Measurements from ENCODE around the gene OR5B21.
A peak's percentile ranks its signal among the peaks of the same experiment; 100 is the strongest.

OR5B21 gene

DNA sequence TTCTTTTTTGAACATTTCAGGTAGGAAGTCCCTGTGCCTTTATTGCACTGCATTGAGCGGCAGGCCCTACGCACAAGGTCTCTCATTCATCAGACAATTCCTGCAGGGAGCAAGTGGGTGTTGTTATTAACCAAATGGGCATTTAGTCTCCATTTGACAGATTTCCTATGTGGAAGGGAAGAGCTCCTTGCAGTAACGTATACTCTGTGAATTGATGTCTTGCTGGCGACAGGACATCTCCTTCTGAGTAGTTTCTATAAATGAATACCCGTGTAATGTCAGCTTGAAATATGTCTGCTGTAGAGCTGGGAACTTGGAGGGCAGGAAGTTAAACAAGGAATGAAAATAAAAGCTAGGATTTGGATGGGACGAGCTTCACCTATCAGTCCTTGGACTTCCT lies 3.7 kb downstream of the OR5B21 start:
- Histone ChIP-seq H3K79me2 (ENCODE audit: low read length) (no peaks in the 10 kb centered on the region), H3K9me2 (replicated peaks; ENCODE audit: insufficient read depth, low read length) (no peaks in the 10 kb centered on the region), H3K4me3 (ENCODE audit: low read length) (no peak overlapping the region), H3K9me3 (replicated peaks; ENCODE audit: insufficient read depth, low read length) (no peaks in the 10 kb centered on the region), H3K4me2 (ENCODE audit: low read depth, low read length) (no peak overlapping the region), H3K27me3 (replicated peaks; ENCODE audit: insufficient read depth, low read length) (no peaks in the 10 kb centered on the region), H3K36me3 (replicated peaks; ENCODE audit: insufficient read depth, low read length) (no peaks in the 10 kb centered on the region; the same call in 1 of the 2 replicates), H2AFZ (ENCODE audit: low read length) (no peak overlapping the region), H3K27ac (ENCODE audit: low read length) (no peak overlapping the region), H3K4me1 (ENCODE audit: low read length) (peaks cover 3% of the 10 kb centered on the region; the same call in 1 of the 2 replicates), H3K9ac (ENCODE audit: low read length) (no peak overlapping the region), H4K20me1 (ENCODE audit: insufficient read depth, low read length) (no peaks in the 10 kb centered on the region), H3F3A (ENCODE audit: insufficient read depth, low read length) (no peaks in the 10 kb centered on the region)
- DNase-seq = no peak
- TF ChIP-seq EZH2phosphoT487 (IDR thresholded peaks at IDR 0.05; ENCODE audit: low read length) (no peak), EZH2 (optimal IDR thresholded peaks at IDR 0.05; ENCODE audit: low read depth, low read length) (no peak)
- TF ChIP-seq, protein P1, sequence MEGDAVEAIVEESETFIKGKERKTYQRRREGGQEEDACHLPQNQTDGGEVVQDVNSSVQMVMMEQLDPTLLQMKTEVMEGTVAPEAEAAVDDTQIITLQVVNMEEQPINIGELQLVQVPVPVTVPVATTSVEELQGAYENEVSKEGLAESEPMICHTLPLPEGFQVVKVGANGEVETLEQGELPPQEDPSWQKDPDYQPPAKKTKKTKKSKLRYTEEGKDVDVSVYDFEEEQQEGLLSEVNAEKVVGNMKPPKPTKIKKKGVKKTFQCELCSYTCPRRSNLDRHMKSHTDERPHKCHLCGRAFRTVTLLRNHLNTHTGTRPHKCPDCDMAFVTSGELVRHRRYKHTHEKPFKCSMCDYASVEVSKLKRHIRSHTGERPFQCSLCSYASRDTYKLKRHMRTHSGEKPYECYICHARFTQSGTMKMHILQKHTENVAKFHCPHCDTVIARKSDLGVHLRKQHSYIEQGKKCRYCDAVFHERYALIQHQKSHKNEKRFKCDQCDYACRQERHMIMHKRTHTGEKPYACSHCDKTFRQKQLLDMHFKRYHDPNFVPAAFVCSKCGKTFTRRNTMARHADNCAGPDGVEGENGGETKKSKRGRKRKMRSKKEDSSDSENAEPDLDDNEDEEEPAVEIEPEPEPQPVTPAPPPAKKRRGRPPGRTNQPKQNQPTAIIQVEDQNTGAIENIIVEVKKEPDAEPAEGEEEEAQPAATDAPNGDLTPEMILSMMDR (IDR thresholded peaks at IDR 0.05; ENCODE audit: low read length) = no peak

DNA sequence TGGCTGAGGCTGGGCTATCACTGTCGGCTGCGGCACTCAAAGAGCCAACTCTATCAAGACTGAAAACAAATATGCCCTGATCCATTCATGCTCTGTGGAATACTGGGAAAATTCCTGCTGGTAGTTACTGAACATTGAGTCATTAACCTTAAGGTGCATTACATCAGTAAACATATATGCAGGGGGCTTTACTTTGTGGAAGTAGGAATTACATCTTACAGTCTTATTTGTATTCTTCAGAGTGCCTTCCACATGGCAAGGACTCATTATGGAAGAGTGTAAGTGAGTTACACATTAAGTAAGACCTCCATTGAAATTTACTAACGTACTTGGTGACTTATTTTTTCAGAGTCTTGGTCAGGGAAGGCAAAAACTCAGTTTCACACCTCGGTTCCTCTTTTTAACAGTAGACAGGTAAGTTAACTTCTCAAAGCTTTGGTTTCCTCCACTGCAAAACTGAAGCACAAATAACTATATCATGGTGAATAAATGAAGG lies 4.5 kb downstream of the OR5B21 start:
- peaks cover 3% of the 10 kb centered on the region; the same call in 1 of the 2 replicates for H3K4me1 ChIP-seq (ENCODE audit: low read length)
- H3K27me3 ChIP-seq (replicated peaks; ENCODE audit: insufficient read depth, low read length) = no peaks in the 10 kb centered on the region
- no peak for TF ChIP-seq EZH2 (optimal IDR thresholded peaks at IDR 0.05; ENCODE audit: low read depth, low read length)
- no peak for TF ChIP-seq EZH2phosphoT487 (IDR thresholded peaks at IDR 0.05; ENCODE audit: low read length)
- TF ChIP-seq, protein P1 (IDR thresholded peaks at IDR 0.05; ENCODE audit: low read length) = no peak

DNA sequence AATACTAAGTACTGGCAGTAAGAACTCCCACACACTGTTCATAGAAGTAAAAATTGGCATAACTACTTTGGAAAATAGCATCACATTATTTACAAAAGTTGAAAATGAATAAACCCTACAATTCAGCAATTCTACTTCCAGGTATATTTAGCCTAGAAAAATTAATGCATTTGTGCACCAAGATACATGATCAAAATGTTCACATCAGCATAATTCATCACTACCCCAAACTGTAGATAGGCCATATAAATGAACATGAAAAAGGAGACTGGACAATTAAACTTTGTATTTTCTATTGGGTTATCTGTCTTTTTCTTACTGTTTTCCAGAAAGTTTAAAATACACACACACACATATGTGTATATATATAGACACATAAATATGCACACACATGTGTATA lies 5.9 kb downstream of the OR5B21 start:
- Histone ChIP-seq H3K27ac (ENCODE audit: low read length) (no peak overlapping the region), H3K9me3 (replicated peaks; ENCODE audit: insufficient read depth, low read length) (no peaks in the 10 kb centered on the region), H3K9me2 (replicated peaks; ENCODE audit: insufficient read depth, low read length) (no peaks in the 10 kb centered on the region), H4K20me1 (ENCODE audit: insufficient read depth, low read length) (no peaks in the 10 kb centered on the region), H3K9ac (ENCODE audit: low read length) (no peak overlapping the region), H2AFZ (ENCODE audit: low read length) (no peak overlapping the region), H3K36me3 (replicated peaks; ENCODE audit: insufficient read depth, low read length) (no peaks in the 10 kb centered on the region; the same call in 1 of the 2 replicates), H3K4me1 (ENCODE audit: low read length) (peaks cover 3% of the 10 kb centered on the region), H3K4me3 (ENCODE audit: low read length) (no peak overlapping the region), H3K79me2 (ENCODE audit: low read length) (no peaks in the 10 kb centered on the region), H3F3A (ENCODE audit: insufficient read depth, low read length) (no peaks in the 10 kb centered on the region), H3K27me3 (replicated peaks; ENCODE audit: insufficient read depth, low read length) (no peaks in the 10 kb centered on the region), H3K4me2 (ENCODE audit: low read depth, low read length) (no peak overlapping the region)
- TF ChIP-seq EZH2 (optimal IDR thresholded peaks at IDR 0.05; ENCODE audit: low read depth, low read length) = no peak
- TF ChIP-seq, protein P1 (IDR thresholded peaks at IDR 0.05; ENCODE audit: low read length) = no peak
- TF ChIP-seq EZH2phosphoT487 (IDR thresholded peaks at IDR 0.05; ENCODE audit: low read length) = no peak
- DNase-seq = no peak

More for the DNA sequence above, 4.5 kb downstream of the OR5B21 start:
- Histone ChIP-seq H3K79me2 (ENCODE audit: low read length) (no peaks in the 10 kb centered on the region), H3K9me3 (replicated peaks; ENCODE audit: insufficient read depth, low read length) (no peaks in the 10 kb centered on the region), H3K27ac (ENCODE audit: low read length) (no peak overlapping the region), H2AFZ (ENCODE audit: low read length) (no peak overlapping the region), H3K9me2 (replicated peaks; ENCODE audit: insufficient read depth, low read length) (no peaks in the 10 kb centered on the region), H3K36me3 (replicated peaks; ENCODE audit: insufficient read depth, low read length) (no peaks in the 10 kb centered on the region; the same call in 1 of the 2 replicates), H3K4me2 (ENCODE audit: low read depth, low read length) (no peak overlapping the region), H3F3A (ENCODE audit: insufficient read depth, low read length) (no peaks in the 10 kb centered on the region), H3K4me3 (ENCODE audit: low read length) (no peak overlapping the region), H3K9ac (ENCODE audit: low read length) (no peak overlapping the region), H4K20me1 (ENCODE audit: insufficient read depth, low read length) (no peaks in the 10 kb centered on the region)
- DNase-seq = peak; percentile 20
